Tibial artery (tissue), 4 donors: ENCODE measurements around the gene CPXM1.

Experiments used
- DNase-seq, 2 donors: peaks; one replicate each; pipeline ENCODE4 v3.0.0-alpha.2; 2019
- H3K27ac ChIP-seq, 2 donors: fragments of 200-600 bp; sonication (generic) in 1 of 2; 1 replicate in 1 of 2; 2 replicates in 1 of 2; pipeline ENCODE4 v1.5.1; 2018 to 2019; ENCODE audit warnings: mild to moderate bottlenecking in 1 of 2
- H3K27me3 ChIP-seq, 2 donors: fragments of 200-600 bp; sonication (generic) in 1 of 2; one replicate each; pipeline versions ENCODE4 v1.5.1 to v1.6.0; 2016 to 2019
- H3K36me3 ChIP-seq, 3 donors: fragments of 200-600 bp; sonication (generic) in 2 of 3; one replicate each; pipeline ENCODE4 v1.5.1; 2016 to 2019; ENCODE audit warnings: mild to moderate bottlenecking in 2 of 3
- H3K4me1 ChIP-seq, 4 donors: fragments of 200-600 bp; sonication (generic) in 2 of 4; 1 replicate in 3 of 4; 2 replicates in 1 of 4; pipeline ENCODE4 v1.5.1; 2016 to 2019
- H3K4me3 ChIP-seq, 2 donors: fragments of 200-600 bp; sonication (generic) in 1 of 2; 1 replicate in 1 of 2; 2 replicates in 1 of 2; pipeline ENCODE4 v1.5.1; 2018 to 2019; ENCODE audit warnings: mild to moderate bottlenecking in 2 of 2
- H3K9me3 ChIP-seq, 3 donors: fragments of 200-600 bp; sonication (generic) in 1 of 3; one replicate each; pipeline ENCODE4 v1.5.1; 2016 to 2019
- intact Hi-C: fragments of 100-400 bp; cut with DNase I; formaldehyde crosslinking; loops from one replicate; pipeline ENCODE4 v1.15.0; 2023; ENCODE audit warnings: low total_unique reads
- TF ChIP-seq, protein P1 (sequence below), 2 experiments: fragments of 200-600 bp in 1 of 2; fragments of 450-650 bp in 1 of 2; IDR thresholded peaks; one replicate each; pipeline ENCODE4 v1.5.1; 2017 to 2019; ENCODE audit warnings: antibody characterized with exemption in 2 of 2, mild to moderate bottlenecking in 1 of 2, moderate library complexity in 1 of 2

CPXM1 gene

DNA sequence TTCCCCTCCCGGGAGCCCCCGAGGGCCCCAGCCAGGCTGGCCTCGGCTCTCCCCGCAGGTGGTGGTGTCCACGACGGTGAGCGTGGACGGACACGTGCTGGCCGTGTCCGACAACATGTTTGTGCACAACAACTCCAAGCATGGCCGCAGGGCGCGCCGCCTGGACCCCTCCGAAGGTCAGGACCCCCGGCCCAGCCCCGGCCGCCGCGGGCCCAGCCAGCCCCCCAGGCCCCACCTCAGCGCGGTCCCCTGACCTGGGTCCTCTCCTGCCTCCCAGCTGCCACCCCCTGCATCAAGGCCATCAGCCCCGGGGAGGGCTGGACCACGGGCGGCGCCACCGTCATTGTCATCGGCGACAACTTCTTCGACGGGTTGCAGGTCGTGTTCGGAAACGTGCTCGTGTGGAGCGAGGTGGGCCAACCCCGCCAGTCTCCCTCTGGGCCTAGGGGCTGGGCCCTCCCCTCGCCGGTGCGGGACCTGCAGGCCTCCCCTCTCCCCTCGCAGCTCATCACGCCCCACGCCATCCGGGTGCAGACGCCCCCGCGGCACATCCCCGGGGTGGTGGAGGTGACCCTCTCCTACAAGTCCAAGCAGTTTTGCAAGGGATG is 51.0 kb downstream of the CPXM1 start:
- intact Hi-C loops: no loop called here
- no peak for DNase-seq
- Histone ChIP-seq H3K4me3 (no peak overlapping the region), H3K9me3 (no peaks in the 10 kb centered on the region), H3K36me3 (no peaks in the 10 kb centered on the region), H3K27me3 (peaks cover 0 to 48% of the 10 kb centered on the region in 2 donors), H3K4me1 (peaks cover 0 to 35% (median 28%) of the 10 kb centered on the region in 4 donors), H3K27ac (no peak overlapping the region)
- TF ChIP-seq, protein P1, sequence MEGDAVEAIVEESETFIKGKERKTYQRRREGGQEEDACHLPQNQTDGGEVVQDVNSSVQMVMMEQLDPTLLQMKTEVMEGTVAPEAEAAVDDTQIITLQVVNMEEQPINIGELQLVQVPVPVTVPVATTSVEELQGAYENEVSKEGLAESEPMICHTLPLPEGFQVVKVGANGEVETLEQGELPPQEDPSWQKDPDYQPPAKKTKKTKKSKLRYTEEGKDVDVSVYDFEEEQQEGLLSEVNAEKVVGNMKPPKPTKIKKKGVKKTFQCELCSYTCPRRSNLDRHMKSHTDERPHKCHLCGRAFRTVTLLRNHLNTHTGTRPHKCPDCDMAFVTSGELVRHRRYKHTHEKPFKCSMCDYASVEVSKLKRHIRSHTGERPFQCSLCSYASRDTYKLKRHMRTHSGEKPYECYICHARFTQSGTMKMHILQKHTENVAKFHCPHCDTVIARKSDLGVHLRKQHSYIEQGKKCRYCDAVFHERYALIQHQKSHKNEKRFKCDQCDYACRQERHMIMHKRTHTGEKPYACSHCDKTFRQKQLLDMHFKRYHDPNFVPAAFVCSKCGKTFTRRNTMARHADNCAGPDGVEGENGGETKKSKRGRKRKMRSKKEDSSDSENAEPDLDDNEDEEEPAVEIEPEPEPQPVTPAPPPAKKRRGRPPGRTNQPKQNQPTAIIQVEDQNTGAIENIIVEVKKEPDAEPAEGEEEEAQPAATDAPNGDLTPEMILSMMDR (IDR thresholded peaks at IDR 0.05): no peak

- TF ChIP-seq, protein P1 (IDR thresholded peaks at IDR 0.05): no peak
- Histone ChIP-seq H3K36me3 (no peaks in the 10 kb centered on the region), H3K4me1 (peaks cover 0 to 35% (median 28%) of the 10 kb centered on the region in 4 donors), H3K4me3 (no peak overlapping the region), H3K27me3 (peaks cover 0 to 41% of the 10 kb centered on the region in 2 donors), H3K9me3 (no peaks in the 10 kb centered on the region), H3K27ac (no peak overlapping the region)
- DNase-seq: no peak
- intact Hi-C loops: no loop called here
Observed at GRCh38 chr20:2748551-2749342, 51.7 kb downstream of the CPXM1 start.

DNA sequence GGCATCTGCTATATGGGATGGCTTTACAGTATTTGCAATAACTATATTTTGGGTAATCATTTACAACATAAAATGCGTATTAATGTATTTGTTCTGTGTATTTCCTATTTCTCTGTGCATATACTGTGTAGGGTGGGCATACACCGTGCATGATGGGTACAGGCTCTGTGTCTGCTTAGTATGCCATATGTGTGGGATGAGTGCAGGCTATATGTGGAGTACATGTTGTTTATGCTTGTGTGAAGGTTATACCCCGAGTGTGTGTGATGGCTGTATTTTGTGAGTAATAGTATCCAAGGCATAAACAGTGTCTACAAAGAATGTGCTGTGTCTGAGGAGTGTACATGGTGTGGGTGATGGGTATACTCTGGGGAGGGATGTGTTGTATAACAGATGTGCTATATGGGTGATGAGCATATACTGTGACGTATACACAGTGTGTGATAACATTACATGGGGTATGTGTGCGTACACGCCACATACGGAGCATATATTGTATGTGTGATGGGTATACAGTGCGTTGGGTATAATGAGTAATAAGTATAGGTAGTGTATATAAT is 52.7 kb downstream of the CPXM1 start:
- H3K4me1 ChIP-seq: peaks cover 0 to 31% (median 24%) of the 10 kb centered on the region in 4 donors
- no peak for DNase-seq

GRCh38 chr20:2746636-2747265 is 53.7 kb downstream of the CPXM1 start:
- H3K9me3 ChIP-seq: no peaks in the 10 kb centered on the region
- no peaks in the 10 kb centered on the region for H3K36me3 ChIP-seq
- TF ChIP-seq, protein P1 (IDR thresholded peaks at IDR 0.05): no peak
- peaks cover 0 to 21% of the 10 kb centered on the region in 2 donors for H3K27me3 ChIP-seq
- H3K27ac ChIP-seq: no peak overlapping the region
- intact Hi-C loops: no loop called here
- H3K4me3 ChIP-seq: no peak overlapping the region
- DNase-seq: no peak
- peaks cover 0 to 21% (median 14%) of the 10 kb centered on the region in 4 donors for H3K4me1 ChIP-seq

More for the DNA sequence above, 52.7 kb downstream of the CPXM1 start:
- Histone ChIP-seq H3K27me3 (peaks cover 0 to 31% of the 10 kb centered on the region in 2 donors), H3K36me3 (no peaks in the 10 kb centered on the region), H3K4me3 (no peak overlapping the region), H3K27ac (no peak overlapping the region), H3K9me3 (no peaks in the 10 kb centered on the region)
- intact Hi-C loops: no loop called here
- TF ChIP-seq, protein P1 (IDR thresholded peaks at IDR 0.05): no peak

- H3K27ac ChIP-seq: no peak overlapping the region
- no peak for DNase-seq
- H3K9me3 ChIP-seq: no peaks in the 10 kb centered on the region
- peaks cover 0 to 14% (median 8%) of the 10 kb centered on the region in 4 donors for H3K4me1 ChIP-seq
- no peaks in the 10 kb centered on the region for H3K36me3 ChIP-seq
- H3K27me3 ChIP-seq: peaks cover 0 to 16% of the 10 kb centered on the region in 2 donors
- TF ChIP-seq, protein P1 (IDR thresholded peaks at IDR 0.05): no peak
- no peak overlapping the region for H3K4me3 ChIP-seq
- intact Hi-C loops: no loop called here
Observed at GRCh38 chr20:2745936-2746635, 54.3 kb downstream of the CPXM1 start.
